ENCODE results near the gene MRPS33.

Gene MRPS33

DNA sequence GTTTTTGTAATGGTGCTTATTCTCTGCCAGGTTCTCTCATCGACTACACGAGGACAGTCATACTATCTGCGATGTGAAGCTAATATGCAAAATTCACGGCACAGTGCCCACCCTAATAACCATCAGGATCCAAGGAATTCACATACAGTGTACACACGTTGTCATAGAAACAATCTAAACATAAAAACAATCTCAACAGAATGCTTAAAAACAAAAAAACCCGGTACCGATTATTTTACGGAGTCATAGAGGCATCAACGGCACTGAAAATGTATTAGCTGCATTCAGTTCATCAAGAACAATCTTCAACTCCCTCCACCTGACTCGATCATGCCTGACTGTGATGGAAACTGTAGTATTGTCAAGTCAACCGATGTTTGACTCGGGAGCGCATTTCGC lies 628 bp downstream of the MRPS33 start:
- H3K79me2 ChIP-seq (ENCODE audit: insufficient read depth, low read length): peaks cover 15% of the 10 kb centered on the region
- no peak for TF ChIP-seq EZH2phosphoT487 (IDR thresholded peaks at IDR 0.05; ENCODE audit: borderline replicate concordance)
- TF ChIP-seq, protein P1, sequence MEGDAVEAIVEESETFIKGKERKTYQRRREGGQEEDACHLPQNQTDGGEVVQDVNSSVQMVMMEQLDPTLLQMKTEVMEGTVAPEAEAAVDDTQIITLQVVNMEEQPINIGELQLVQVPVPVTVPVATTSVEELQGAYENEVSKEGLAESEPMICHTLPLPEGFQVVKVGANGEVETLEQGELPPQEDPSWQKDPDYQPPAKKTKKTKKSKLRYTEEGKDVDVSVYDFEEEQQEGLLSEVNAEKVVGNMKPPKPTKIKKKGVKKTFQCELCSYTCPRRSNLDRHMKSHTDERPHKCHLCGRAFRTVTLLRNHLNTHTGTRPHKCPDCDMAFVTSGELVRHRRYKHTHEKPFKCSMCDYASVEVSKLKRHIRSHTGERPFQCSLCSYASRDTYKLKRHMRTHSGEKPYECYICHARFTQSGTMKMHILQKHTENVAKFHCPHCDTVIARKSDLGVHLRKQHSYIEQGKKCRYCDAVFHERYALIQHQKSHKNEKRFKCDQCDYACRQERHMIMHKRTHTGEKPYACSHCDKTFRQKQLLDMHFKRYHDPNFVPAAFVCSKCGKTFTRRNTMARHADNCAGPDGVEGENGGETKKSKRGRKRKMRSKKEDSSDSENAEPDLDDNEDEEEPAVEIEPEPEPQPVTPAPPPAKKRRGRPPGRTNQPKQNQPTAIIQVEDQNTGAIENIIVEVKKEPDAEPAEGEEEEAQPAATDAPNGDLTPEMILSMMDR (conservative IDR thresholded peaks at IDR 0.05; ENCODE audit: low read length): no peak

DNA sequence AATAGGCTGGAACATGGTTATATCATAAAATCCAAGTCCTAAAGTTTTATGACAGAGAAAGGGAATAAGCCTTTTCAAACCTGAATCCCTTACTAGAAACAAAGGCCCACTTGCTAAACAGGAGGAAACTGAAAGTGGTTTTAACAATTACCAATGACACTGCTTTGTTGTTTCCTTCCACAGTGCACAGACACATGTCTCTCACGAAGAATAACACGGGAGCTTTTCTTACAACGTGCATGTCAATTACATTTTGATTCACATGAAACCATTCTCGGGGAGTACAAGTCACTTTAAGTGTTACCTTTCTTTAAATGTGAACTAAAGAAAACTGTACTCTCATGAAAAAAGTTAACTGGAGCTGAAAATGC lies 1.4 kb downstream of the MRPS33 start:
- Histone ChIP-seq H3K79me2 (ENCODE audit: insufficient read depth, low read length) (peaks cover 15% of the 10 kb centered on the region), H2AFZ (ENCODE audit: low read length) (no peak overlapping the region), H3K4me2 (ENCODE audit: low read depth, low read length, poor library complexity, severe bottlenecking) (peak overlapping the region; percentile 92), H3K36me3 (ENCODE audit: insufficient read depth, low read length) (no peaks in the 10 kb centered on the region), H3K9ac (ENCODE audit: low read depth, low read length, poor library complexity, severe bottlenecking) (peak overlapping the region; percentile 80), H3K4me1 (ENCODE audit: insufficient read depth, low read length, poor library complexity, severe bottlenecking) (peaks cover 19% of the 10 kb centered on the region), H3F3A (ENCODE audit: low read depth) (no peaks in the 10 kb centered on the region), H3K9me2 (replicated peaks; ENCODE audit: low read depth, low read length) (no peaks in the 10 kb centered on the region), H3K27me3 (ENCODE audit: insufficient read depth, low read length, poor library complexity, severe bottlenecking) (peaks cover 24% of the 10 kb centered on the region), H3K4me3 (ENCODE audit: low read length, poor library complexity, severe bottlenecking) (peak overlapping the region; percentile 88), H3K9me3 (ENCODE audit: insufficient read depth, low read depth, low read length) (no peaks in the 10 kb centered on the region), H4K20me1 (ENCODE audit: insufficient read depth, low read length, poor library complexity, severe bottlenecking) (no peaks in the 10 kb centered on the region)
- TF ChIP-seq EZH2phosphoT487 (IDR thresholded peaks at IDR 0.05; ENCODE audit: borderline replicate concordance): no peak
- TF ChIP-seq, protein P1 (conservative IDR thresholded peaks at IDR 0.05; ENCODE audit: low read length): no peak

More for the DNA sequence above, 628 bp downstream of the MRPS33 start:
- peak overlapping the region; percentile 92 for H3K4me2 ChIP-seq (ENCODE audit: low read depth, low read length, poor library complexity, severe bottlenecking)
- H3K27me3 ChIP-seq (ENCODE audit: insufficient read depth, low read length, poor library complexity, severe bottlenecking): peaks cover 30% of the 10 kb centered on the region
- peak overlapping the region; percentile 80 for H3K9ac ChIP-seq (ENCODE audit: low read depth, low read length, poor library complexity, severe bottlenecking)
- H3K4me3 ChIP-seq (ENCODE audit: low read length, poor library complexity, severe bottlenecking): peak overlapping the region; percentile 88
- H3F3A ChIP-seq (ENCODE audit: low read depth): no peaks in the 10 kb centered on the region
- H3K9me3 ChIP-seq (ENCODE audit: insufficient read depth, low read depth, low read length): no peaks in the 10 kb centered on the region
- H2AFZ ChIP-seq (ENCODE audit: low read length): peak overlapping the region; percentile 97
- no peaks in the 10 kb centered on the region for H3K36me3 ChIP-seq (ENCODE audit: insufficient read depth, low read length)
- no peaks in the 10 kb centered on the region for H4K20me1 ChIP-seq (ENCODE audit: insufficient read depth, low read length, poor library complexity, severe bottlenecking)
- peaks cover 19% of the 10 kb centered on the region for H3K4me1 ChIP-seq (ENCODE audit: insufficient read depth, low read length, poor library complexity, severe bottlenecking)
- H3K9me2 ChIP-seq (replicated peaks; ENCODE audit: low read depth, low read length): no peaks in the 10 kb centered on the region

DNA sequence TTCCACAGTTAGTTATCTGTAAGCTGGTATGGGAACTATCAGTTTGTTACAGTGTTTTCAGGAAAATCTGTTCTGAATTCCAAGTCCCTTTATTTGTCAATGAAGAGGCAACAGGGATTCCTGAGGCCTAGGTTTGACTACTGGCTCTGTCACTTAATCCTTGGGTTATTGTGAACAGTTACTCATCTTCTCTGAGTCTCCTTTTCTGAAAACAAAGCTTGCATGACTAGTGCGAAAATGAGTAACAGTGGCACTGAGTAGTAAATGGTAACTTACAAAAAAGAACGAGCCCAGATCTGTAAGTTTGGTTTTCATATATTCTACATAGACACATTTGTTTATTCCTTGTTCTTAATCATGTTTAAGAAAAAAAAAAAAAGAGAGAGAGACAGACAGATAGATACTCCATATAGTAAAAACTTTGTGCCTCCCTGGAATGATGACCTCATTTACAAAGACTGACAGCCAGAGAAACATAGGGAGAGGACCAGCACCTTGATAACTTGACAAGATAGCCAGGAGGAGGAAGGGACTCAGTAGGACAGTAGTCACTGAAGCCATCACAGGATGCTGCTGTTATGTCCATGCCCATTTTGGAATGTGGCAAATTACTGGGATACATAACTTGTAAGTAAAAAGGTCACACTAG lies 1.9 kb downstream of the MRPS33 start:
- H3K9ac ChIP-seq (ENCODE audit: low read depth, low read length, poor library complexity, severe bottlenecking): peak overlapping the region; percentile 80
- peak overlapping the region; percentile 88 for H3K4me3 ChIP-seq (ENCODE audit: low read length, poor library complexity, severe bottlenecking)
- H3K9me3 ChIP-seq (ENCODE audit: insufficient read depth, low read depth, low read length): no peaks in the 10 kb centered on the region

More for the DNA sequence above, 1.9 kb downstream of the MRPS33 start:
- Histone ChIP-seq H4K20me1 (ENCODE audit: insufficient read depth, low read length, poor library complexity, severe bottlenecking) (no peaks in the 10 kb centered on the region), H3K27me3 (ENCODE audit: insufficient read depth, low read length, poor library complexity, severe bottlenecking) (peaks cover 21% of the 10 kb centered on the region), H3K79me2 (ENCODE audit: insufficient read depth, low read length) (peaks cover 15% of the 10 kb centered on the region), H3K36me3 (ENCODE audit: insufficient read depth, low read length) (no peaks in the 10 kb centered on the region), H3F3A (ENCODE audit: low read depth) (no peaks in the 10 kb centered on the region), H2AFZ (ENCODE audit: low read length) (no peak overlapping the region), H3K4me1 (ENCODE audit: insufficient read depth, low read length, poor library complexity, severe bottlenecking) (peaks cover 19% of the 10 kb centered on the region), H3K4me2 (ENCODE audit: low read depth, low read length, poor library complexity, severe bottlenecking) (peak overlapping the region; percentile 92), H3K9me2 (replicated peaks; ENCODE audit: low read depth, low read length) (no peaks in the 10 kb centered on the region)
- TF ChIP-seq, protein P1 (conservative IDR thresholded peaks at IDR 0.05; ENCODE audit: low read length): no peak
